AG04450 (cell line): ENCODE data around the gene STKLD1. TPM values are rescaled to one million over a fixed set of nuclear protein-coding genes. Genes with fewer than 3 reads are reported as not detected.

ENCODE experiments used
- CTCF ChIA-PET: fragments of 300-600, 350-600 bp; formaldehyde crosslinking; extraction: SDS; loops from one replicate; lab custom pipeline; 2022; ENCODE audit warnings: antibody characterized with exemption, inconsistent platforms; lab: Charles Lee
- POLR2A ChIA-PET: fragments of 350-600 bp; formaldehyde crosslinking; extraction: SDS; loops from one replicate; lab custom pipeline; 2021; ENCODE audit warnings: antibody characterized with exemption, inconsistent platforms; lab: Yijun Ruan, JAX
- DNase-seq: peaks from one replicate; pipeline ENCODE4 v3.0.0-alpha.2; 2011; ENCODE audit warnings: low read depth, low spot score
- H3K27ac ChIP-seq: one replicate; pipeline ENCODE4 v1.5.1; 2012; ENCODE audit warnings: low read depth, low read length, control low read depth
- H3K27me3 ChIP-seq: one replicate; pipeline ENCODE4 v1.6.0; 2012; ENCODE audit warnings: low read length; ENCODE audit not compliant: control insufficient read depth, insufficient read depth
- H3K4me3 ChIP-seq: 2 replicates; pipeline ENCODE4 v1.5.1; 2011; ENCODE audit warnings: mild to moderate bottlenecking, low read depth, low read length, control low read depth
- H3K9me3 ChIP-seq: 2 replicates; pipeline ENCODE4 v1.5.1; 2012; ENCODE audit warnings: low read length; ENCODE audit not compliant: control insufficient read depth, insufficient read depth
- CTCF ChIP-seq: IDR thresholded peaks from 2 replicates; pipeline ENCODE4 v1.5.1; 2011; ENCODE audit warnings: low read depth, low read length, control low read depth, inconsistent platforms
- polyA plus RNA-seq: library from polyadenylated mRNA; depleted of rRNA; stranded (reverse); fragments of >200 nt; gene quantifications from 2 replicates; pipeline ENCODE4 v1.2.3, GENCODE V29; 2011

STKLD1 gene
- polyA plus RNA-seq, 1 experiment: 0.95 TPM

GRCh38 chr9:133367221-133367620 is 8.9 kb upstream of the STKLD1 start:
- Histone ChIP-seq H3K27me3 (no peaks in the 10 kb centered on the region), H3K27ac (no peak overlapping the region), H3K9me3 (no peaks in the 10 kb centered on the region), H3K4me3 (no peak overlapping the region)
- DNase-seq: no peak
- ChIA-PET POLR2A (interaction anchor here (1.7 kb wide), 1 partner anchor 19 kb away, joined by 4 read pairs; the partner anchor contains the start of genes MED22 and RPL7A), CTCF (no interaction called here)
- no peak for TF ChIP-seq CTCF

DNA sequence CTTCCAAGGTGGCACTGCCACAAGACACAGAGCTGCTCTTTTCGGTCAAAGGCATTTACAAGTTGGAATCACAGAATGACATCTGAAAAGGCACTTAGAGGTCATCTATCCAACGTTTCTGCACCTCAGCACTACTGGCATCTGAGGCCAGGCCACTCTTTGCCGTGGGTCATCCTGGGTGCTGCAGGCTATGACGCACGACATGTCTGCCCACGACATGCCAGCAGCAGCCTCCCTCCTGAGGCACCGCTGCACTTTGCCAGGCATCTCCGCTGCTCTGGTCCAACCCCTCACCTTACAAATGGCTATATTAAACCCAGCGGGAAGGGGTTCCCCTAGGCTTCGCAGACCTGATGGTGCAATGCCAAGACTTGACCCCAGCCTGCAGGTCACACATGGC is 8.4 kb upstream of the STKLD1 start:
- Histone ChIP-seq H3K9me3 (no peaks in the 10 kb centered on the region), H3K4me3 (no peak overlapping the region), H3K27ac (no peak overlapping the region), H3K27me3 (no peaks in the 10 kb centered on the region)
- ChIA-PET POLR2A (interaction anchor here (1.7 kb wide), 1 partner anchor 20 kb away, joined by 4 read pairs; the partner anchor contains the start of genes MED22 and RPL7A), CTCF (no interaction called here)
- TF ChIP-seq CTCF: no peak
- DNase-seq: no peak

GRCh38 chr9:133368249-133368881 is 7.8 kb upstream of the STKLD1 start:
- Histone ChIP-seq H3K4me3 (no peak overlapping the region), H3K27ac (no peak overlapping the region), H3K9me3 (no peaks in the 10 kb centered on the region), H3K27me3 (no peaks in the 10 kb centered on the region)
- POLR2A ChIA-PET: interaction anchor here (0.7 to 1.7 kb wide), 2 partner anchors 20 to 21 kb away, joined by 3 to 4 read pairs; partner anchors contain the start of genes MED22 and RPL7A
- CTCF ChIA-PET: no interaction called here
- DNase-seq: no peak
- no peak for TF ChIP-seq CTCF

DNA sequence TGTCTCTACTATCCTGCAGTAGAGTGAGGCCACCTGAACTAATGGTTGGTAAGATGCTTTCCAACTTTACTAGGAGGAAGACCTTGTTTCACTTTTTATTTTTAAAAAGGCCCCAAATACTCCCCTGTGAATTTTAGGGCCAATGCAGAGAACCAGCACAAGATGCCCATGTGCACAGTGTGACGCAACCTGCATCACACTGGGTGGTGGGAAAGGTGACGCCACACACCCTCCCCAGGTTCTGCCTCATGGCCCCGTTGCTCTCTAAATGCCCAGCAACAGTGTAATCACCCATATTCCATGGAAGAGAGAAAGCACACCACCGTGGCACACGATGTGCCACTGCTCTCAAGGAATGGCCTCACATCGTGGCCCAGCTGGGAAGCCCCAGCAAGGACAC is 6.7 kb upstream of the STKLD1 start:
- no peak overlapping the region for H3K27ac ChIP-seq
- POLR2A ChIA-PET: interaction anchor here (1.0 kb wide), 1 partner anchor 22 kb away, joined by 3 read pairs; the partner anchor contains the start of genes MED22 and RPL7A
- TF ChIP-seq CTCF: no peak
- DNase-seq: no peak
- CTCF ChIA-PET: no interaction called here
- H3K4me3 ChIP-seq: no peak overlapping the region
- H3K27me3 ChIP-seq: no peaks in the 10 kb centered on the region
- H3K9me3 ChIP-seq: no peaks in the 10 kb centered on the region

DNA sequence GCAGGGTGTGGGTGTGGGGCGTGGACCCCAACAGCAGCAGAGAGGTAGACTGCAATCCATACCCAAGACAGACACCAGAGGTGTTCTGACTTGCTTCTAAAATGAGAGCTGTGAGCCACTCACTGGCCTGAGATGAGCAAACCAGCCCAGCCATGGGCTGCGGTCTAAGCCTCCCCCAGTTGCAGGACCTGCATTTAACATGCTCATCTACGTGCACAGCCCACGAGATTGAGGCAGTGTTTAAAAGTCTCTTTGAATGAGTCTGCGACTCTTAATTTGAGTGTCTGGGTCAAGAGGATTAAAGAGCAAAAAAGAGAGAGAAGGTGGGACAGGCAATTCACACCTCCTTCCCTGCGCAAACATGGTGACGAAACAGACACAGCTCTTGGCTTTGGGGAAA is 6.2 kb upstream of the STKLD1 start:
- no peak overlapping the region for H3K4me3 ChIP-seq
- no peak overlapping the region for H3K27ac ChIP-seq
- DNase-seq: no peak
- ChIA-PET POLR2A (interaction anchor here (1.0 kb wide), 1 partner anchor 22 kb away, joined by 3 read pairs; the partner anchor contains the start of genes MED22 and RPL7A), CTCF (no interaction called here)
- H3K27me3 ChIP-seq: no peaks in the 10 kb centered on the region
- TF ChIP-seq CTCF: no peak
- H3K9me3 ChIP-seq: no peaks in the 10 kb centered on the region
